ENCODE results near the gene MEIS3.

The MEIS3 gene

DNA sequence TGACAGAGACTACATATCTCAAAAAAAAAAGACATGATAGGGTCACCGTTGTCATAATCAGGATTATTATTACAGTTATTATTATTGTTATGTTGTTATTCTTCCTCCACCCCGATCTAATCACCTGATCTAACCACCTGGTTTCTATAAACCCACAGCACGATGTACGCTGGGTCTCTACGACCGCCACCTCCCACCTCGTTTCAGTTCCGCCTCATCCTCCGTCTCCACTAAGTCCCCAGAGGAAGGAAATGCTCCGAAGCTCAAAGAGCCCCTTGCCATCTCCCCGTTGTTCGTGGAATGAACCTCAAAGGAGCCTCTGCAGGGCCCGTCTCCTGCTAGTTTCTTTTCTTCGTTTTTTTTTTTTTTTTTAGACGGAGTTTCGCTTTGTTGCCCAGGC, 15.9 kb upstream of the MEIS3 start:
- no peak for DNase-seq (ENCODE audit: low spot score)

DNA sequence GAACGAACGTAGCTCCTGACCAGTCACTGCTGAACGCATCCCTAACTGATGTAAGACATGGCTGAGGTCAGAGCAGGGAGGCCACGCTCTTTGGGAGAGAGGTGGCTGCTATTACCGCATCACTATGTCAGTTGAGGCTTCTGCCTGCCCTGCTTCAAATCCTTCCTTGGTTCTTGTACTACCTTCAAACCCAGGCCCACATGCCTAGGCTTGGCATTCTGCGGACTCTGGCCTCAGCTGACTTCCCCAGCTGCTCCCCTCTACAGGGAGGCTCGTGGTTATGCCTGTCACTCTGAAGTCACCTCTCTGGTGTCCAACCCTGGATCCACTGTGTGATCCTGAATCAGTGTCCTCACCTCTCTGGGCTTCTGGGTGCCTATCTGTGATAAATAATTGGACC, 14.8 kb upstream of the MEIS3 start:
- no peak for DNase-seq (ENCODE audit: low spot score)

DNA sequence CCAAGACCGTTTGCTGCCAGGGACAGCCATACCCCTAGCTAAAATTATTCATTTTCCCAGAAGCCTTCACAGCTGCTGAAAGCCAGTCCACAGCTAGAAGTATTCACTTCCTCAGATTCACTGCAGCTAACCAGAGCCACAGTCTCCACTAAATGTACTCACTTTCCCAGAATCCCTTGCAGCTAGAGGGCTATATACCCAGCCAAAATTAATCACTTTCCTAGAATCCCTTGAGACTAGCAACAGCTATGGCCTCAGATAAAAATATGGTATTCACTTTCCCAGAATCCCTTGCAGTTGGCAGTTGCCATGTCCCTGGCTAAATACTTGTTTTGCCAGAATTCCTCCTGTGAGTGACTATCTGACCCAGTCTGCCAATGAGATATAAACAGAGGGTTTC, 13.8 kb upstream of the MEIS3 start:
- no peak for DNase-seq (ENCODE audit: low spot score)

GRCh38 chr19:47432499-47432898, 13.2 kb upstream of the MEIS3 start:
- no peak for DNase-seq (ENCODE audit: low spot score)

GRCh38 chr19:47432091-47432490, 12.8 kb upstream of the MEIS3 start:
- no peak for DNase-seq (ENCODE audit: low spot score)

DNA sequence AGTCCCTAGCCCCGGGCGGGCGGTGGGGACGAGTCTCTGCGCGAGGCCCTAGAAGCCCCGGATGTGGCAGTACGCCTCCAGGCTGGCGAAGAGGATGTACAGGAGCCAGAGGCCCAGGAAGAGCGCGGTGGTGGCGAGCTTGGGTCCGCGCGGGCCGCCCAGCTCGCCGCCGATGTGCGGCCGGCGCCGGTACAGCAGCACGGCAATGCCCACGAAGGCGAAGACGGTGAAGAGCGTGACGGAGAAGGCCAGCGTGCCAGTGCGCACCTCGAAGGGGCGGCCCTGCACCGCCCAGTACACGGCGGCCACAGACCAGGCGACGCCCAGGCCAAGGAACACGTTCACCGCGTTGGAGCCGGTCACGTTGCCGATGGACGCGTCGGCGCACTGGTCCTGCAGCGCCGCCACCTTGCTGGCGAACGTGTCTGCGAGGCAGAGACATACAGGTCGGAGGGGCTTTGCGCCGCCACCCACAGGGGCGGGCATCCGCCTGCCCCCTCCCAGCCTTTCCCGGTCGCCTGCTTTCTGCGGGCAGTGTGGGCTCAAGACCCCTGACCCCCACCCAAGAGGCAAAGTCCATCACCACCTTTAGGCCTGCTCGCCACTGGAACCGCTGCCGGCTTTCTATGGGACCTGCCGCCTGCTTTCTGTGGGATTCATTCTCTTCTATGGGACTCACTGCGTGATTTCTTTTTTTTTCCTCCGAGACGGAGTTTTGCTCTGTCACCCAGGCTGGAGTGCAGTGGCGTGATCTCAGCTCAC, 10.9 kb upstream of the MEIS3 start:
- peak; percentile 18 for DNase-seq (ENCODE audit: low spot score)

- DNase-seq (ENCODE audit: low spot score), result no peak
Measured at GRCh38 chr19:47429140-47429793, 9.9 kb upstream of the MEIS3 start.

- DNase-seq (ENCODE audit: low spot score), result peak; percentile 78
Measured at GRCh38 chr19:47428177-47428894, 9.0 kb upstream of the MEIS3 start.

GRCh38 chr19:47427241-47428176, 8.2 kb upstream of the MEIS3 start:
- peak; percentile 61 for DNase-seq (ENCODE audit: low spot score)

GRCh38 chr19:47423203-47423882, 4.0 kb upstream of the MEIS3 start:
- DNase-seq (ENCODE audit: low spot score), result no peak

DNA sequence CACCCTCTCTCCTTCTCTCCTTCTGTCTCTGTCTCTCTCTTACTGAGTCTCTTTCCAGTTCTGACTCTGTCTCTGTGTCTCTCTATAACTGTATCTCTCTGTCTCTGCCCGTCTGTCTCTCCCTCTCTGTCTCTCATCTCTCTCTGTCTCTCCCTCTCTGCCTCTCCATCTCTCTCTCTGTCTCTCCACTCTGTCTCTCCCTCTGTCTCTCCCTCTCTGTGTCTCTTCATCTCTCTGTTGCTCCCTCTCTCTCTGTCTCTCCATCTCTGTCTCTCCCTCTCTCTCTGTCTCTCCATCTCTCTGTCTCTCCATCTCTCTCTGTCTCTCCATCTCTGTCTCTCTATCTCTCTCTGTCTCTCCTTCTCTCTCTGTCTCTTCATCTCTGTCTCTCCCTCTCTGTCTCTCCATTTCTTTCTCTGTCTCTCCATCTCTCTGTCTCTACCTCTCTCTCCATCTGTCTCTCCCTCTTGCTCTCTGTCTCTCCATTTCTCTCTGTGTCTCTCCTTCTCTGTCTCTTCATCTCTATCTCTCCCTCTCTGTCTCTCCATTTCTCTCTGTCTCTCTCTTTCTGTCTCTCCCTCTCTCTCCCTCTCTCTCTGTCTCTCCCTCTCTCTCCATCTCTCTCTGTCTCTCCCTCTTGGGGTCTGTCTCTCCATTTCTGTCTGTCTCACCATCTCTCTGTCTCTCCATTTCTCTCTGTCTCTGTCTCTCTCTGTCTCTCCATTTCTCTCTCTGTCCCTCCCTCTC, 3.3 kb upstream of the MEIS3 start:
- no peak for DNase-seq (ENCODE audit: low spot score)

DNA sequence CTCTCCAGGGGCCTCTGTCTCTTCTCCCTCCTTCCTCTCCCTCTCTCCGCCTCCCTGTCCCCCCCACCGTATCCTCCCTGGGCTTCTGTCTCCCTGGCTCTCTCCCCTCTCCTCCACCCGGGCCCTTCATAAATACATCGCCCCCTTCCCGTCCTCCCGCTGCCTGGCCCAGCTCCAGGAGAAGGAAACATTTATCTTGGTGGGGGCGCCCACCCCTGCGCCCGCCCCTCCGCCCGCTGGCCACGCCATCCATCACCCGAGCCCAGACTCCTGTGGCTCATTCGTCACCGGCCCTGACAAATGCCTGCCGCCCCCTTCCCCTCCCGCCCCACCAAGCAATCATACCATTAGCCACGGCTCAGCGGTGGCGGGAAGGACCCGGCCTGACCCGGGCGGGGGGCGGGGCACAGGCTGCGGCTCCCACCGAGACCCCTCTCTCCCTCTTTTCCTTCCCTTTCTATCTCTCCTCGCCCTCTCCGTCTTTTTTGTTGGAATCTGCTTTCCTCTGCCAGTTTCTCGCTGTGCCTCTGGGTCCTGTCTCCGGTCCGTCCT, 2.6 kb upstream of the MEIS3 start:
- DNase-seq (ENCODE audit: low spot score), result no peak

GRCh38 chr19:47421244-47421786, 2.0 kb upstream of the MEIS3 start:
- DNase-seq (ENCODE audit: low spot score), result no peak

GRCh38 chr19:47419789-47420188, 462 bp upstream of the MEIS3 start:
- no peak for DNase-seq (ENCODE audit: low spot score)

DNA sequence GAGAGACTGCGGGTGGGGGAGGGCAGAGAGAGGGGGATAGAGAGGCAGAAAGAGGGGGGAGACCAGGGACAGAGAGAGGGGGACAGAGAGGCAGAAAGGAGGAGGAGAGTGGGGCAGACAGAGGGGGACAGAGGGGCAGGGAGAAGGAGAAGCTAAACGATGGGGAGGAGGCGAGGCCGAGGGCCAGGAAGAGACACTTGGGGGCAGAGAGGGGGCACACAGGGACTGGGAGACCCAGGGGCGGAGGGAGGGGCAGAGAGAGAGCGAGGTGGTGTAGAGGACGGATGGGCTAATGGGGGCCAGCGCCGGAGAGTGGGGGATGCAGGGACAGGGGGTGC, 666 bp downstream of the MEIS3 start:
- DNase-seq (ENCODE audit: low spot score), result no peak

GRCh38 chr19:47417746-47418691, 1.3 kb downstream of the MEIS3 start:
- no peak for DNase-seq (ENCODE audit: low spot score)

DNA sequence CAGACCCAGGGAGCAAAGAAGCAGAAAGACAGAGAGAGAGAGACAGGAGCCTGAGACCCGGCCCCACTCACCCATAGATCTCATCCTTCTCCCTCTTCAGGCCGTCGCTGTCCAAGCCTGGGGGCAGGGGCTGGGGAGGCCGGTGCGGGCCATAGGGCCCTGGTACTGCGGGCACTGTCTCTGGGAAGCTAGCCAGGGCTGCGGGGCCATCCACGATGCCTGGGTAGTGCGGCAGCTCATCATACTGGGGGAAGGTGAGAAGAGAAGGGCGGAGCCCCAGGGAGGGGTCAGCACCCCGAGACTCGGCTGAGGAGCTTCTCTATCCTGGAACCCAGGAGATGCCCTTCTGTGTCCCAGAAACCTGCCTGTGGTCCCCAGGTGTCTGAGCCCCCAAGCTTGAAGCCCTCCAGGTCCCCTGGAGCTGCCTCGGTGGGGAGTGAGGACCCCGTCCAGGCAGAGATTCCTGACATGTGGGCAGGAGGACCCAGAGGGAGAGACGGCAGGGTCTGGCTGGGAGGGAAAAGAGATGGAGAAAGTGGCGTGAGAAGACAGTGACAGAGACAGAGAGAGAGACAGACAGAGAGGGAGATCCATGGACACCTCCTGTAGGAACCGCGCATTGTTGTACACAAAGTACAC, 2.1 kb downstream of the MEIS3 start:
- DNase-seq (ENCODE audit: low spot score), result no peak

GRCh38 chr19:47416643-47416985, 2.7 kb downstream of the MEIS3 start:
- no peak for DNase-seq (ENCODE audit: low spot score)

Data from CD4-positive, alpha-beta T cell treated with Interleukin-6 at 100 ng/mL for 8 hours (primary cell).